ENCODE results near the gene DAZAP1.

GRCh38 chr19:1455336-1456120 lies 48.1 kb downstream of the DAZAP1 start:
- TF ChIP-seq EZH2 (IDR thresholded peaks at IDR 0.05; ENCODE audit: insufficient read depth, poor library complexity, severe bottlenecking) (no peak), EZH2phosphoT487 (IDR thresholded peaks at IDR 0.05; ENCODE audit: insufficient read depth, low read depth) (no peak)
